ENCODE results near the gene CAMSAP3. TPM values are rescaled to one million over a fixed set of nuclear protein-coding genes. Genes with fewer than 3 reads are reported as not detected.

The CAMSAP3 gene
- total RNA-seq, 1 donor from 2014 or later = 7.0 TPM

DNA sequence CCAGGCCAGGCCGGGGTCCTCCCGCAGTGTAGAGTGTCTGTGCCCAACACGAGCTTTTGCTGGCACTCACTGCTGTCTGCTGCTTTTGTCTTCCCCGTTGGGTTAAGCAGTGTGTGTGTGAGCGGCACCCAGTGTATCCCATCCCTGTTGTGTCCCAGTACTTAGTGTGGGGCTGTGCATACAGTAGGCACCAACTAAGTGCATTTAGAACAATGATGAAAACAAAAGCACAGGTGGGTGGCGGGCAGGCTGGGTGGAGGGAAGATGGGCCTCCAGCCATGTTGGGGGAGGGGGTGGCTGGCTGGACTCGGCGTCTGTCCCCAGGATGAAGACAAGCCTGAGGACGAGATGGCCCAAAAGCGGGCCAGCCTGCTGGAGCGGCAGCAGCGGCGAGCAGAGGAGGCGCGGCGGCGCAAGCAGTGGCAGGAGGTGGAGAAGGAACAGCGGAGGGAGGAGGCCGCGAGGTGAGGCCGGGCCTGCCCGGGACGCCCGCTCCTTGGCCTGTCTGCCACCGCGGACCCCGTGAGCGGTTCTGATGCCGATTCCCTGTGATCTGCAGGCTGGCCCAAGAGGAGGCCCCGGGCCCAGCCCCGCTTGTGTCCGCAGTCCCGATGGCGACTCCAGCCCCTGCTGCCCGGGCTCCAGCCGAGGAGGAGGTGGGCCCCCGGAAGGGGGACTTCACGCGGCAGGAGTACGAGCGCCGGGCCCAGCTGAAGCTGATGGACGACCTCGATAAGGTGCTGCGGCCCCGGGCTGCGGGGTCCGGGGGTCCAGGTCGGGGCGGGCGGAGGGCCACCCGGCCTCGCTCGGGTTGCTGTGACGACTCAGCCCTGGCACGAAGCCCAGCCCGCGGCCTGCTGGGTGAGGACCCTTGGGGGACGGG, 19.4 kb downstream of the CAMSAP3 start:
- no peak for DNase-seq

DNA sequence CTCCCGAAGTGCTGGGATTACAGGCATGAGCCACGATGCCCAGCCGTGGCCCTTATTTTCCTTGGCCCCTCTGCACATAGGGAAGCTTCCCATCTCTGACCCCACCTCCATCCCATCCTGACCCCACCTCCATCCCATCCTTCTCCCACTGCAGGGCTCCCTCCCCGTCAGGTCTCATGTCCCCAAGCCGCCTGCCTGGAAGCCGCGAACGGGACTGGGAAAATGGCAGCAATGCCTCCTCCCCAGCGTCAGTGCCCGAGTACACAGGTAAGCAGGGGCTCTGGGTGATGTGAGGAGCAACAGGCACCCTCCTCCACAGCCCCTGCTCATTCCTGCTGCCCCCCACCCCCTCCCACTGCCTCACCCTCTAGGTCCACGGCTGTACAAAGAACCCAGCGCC, 21.5 kb downstream of the CAMSAP3 start:
- no peak for DNase-seq

DNA sequence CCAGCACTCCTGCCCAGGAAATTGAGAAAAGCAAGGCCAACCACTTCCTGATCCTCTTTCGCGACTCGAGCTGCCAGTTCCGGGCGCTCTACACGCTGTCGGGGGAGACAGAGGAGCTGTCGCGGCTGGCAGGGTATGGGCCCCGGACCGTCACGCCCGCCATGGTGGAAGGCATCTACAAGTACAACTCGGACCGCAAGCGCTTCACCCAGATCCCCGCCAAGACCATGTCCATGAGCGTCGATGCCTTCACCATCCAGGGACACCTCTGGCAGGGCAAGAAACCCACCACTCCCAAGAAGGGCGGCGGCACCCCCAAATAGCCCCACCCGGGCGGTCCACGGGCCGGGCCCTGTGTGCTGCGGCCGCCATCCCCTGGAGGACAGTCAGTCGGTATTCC, 22.1 kb downstream of the CAMSAP3 start:
- DNase-seq = no peak

DNA sequence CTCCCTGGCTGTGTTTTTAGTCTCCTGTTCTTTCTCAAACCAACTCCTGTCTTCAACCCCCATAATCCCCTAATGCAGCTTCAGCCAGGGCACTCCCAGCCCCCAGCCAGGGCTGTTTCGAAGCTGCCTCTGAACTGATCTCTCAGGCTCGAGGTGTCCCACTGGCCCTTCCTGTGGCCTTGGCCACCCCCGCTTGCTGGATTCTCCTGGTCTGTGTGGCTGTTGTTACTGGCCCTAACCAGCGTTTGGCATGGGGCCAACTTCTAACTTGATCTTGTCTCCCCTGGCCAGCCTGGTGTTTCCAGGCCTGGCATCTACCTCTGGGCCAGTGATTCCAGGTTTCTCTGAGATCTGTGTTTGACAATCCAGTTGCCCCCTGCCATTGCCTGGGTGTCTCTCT, 22.7 kb downstream of the CAMSAP3 start:
- peak; percentile 10 for DNase-seq

DNA sequence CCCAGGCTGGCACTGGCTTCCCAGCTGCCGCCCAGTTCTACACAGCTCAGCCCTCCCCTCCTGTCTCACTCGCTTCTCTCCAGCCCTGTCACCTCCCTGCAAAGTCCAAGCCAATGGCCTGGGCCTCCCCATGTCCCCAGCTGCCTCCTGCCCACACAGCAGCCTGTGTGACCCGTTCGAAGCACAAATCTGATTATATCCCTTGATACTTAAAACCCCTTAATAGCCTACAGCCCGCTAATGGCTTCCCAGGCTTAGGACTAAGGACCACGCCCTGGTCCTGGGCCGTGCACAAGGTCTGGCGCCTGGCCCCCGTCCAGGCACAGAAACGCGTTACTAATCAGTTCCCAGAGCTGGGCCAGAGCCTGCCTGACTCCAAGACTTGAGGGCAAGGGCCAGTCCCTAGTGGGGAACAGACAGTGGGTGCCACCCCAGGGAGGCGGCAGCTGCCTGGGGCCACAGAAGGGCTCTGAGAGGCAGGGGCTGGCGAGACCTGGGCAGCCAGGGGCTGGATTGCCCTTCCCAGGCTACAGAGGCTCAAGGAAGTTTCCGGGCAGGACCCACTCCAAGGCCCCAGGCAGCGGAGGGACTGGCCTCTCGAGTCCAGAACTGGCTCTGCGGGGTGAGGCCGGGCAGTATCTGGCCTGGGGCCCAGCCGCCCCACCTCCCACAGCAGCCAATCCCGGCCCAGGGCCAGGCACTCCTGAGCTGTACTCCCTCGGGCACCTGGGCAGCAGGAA, 23.3 kb downstream of the CAMSAP3 start:
- DNase-seq = peak; percentile 73

DNA sequence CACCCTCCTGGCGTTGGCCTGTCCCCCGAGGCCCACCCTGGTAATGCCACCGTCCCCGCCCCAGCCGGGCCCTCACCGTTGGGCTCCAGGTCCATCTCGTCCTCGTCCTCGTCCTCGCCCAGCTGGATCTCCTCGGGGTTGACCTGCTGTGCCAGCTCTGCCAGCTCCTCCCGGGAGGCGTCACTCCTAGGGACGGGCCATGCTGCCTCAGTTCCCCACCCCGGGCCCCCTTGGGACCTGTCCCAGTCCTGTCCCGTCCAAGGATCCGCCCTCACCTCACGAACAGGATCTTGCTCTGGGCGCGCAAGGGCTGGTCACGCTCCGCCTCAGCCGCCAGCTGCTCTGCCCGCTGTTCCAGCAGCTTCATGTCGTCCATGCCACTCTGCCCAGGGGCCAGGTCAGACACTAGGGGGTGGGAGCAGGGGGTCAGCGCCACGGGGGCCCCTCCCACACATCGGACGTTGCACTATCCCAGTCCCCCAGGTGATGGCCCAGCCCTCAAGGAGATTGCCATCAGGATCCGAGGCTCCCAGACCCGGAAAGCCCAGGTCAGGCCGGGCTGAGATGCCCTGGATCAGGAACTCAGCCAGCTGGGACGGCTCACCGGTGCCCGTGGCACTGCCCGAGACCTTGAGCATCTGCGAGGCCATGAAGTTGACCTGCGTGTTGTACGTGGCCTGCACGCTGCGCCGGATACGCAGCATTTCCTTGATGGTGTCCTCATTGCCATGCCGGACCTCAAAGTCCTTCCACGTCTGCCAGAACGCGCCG, 24.2 kb downstream of the CAMSAP3 start:
- no peak for DNase-seq

DNA sequence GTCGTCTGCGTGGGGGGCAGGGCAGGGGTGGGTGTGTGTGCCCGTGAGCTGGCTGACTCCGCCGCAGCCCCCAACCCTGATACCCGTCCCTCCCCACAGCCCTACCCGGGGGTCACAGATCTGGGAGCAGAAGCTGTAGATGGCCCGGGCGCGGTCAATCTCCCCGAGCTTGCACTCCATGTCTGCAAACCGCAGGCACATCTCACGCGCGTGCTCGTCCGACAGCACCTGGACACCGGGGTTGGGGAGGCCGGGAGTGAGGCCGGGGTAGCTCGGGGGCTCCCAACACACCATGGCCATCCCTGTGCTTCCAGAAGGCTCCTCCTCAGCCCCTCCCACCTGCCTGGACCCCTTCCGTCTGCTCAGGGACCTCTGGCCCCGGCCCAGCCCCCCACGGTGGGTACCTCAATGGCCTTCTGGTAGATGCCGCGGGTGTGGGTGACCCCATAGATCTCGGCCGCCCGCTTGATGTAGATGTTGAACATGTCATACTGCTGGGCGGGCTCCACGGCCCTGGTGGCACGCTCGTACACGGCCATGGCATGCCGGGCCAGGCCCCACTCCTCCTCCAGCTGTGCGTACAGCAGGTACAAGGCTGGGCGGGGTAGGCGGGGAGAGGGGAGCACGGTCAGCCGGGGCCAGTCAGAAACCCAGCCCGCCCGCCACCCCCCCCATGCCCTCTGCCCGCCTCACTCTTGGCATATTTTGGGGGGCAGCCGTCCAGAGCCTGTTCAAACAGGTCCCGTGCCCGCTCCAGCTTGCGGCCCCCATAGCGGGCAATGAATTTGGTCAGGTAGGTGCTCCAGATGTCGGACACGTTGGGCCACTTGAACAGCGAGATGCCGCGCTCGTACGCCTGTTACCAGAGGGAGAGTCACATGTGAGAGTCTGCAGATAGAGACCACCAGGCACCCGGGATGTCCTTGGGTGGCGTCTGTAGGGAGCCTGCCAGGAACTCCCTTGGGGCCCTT, 25.1 kb downstream of the CAMSAP3 start:
- no peak for DNase-seq

DNA sequence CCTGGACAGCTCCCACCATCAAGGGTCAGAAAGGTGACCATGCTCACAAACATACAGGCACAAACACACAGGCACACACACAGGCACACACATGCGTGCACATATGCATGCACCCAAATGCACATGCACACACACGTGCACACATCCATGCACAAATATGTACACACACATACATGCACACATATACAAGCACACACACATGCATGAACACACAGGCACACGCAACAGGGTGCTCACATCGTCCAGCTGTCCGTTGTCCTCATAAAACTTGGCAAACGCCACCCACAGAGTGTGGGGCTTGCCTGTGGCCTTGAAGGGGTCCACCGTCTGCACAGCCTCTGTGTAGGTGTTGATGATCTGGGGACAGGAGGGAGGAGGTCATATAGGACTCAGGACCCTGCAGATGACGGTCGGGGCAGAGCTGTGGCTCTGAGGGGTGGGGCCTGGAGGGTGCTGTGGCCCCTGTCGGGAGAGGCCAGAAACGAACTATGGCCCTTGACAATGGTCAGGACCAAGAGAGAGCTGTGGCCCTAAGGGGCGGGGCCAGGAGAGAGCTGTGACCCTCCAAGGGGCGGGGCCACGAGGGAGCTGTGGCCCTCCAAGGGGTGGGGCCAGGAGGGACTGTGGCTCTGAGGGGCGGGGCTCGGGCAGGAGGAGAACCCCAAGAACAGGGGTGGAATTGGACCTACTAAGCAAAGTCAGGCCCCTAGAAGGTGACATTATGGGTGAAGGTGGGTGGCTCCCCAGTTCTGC, 27.4 kb downstream of the CAMSAP3 start:
- no peak for DNase-seq

DNA sequence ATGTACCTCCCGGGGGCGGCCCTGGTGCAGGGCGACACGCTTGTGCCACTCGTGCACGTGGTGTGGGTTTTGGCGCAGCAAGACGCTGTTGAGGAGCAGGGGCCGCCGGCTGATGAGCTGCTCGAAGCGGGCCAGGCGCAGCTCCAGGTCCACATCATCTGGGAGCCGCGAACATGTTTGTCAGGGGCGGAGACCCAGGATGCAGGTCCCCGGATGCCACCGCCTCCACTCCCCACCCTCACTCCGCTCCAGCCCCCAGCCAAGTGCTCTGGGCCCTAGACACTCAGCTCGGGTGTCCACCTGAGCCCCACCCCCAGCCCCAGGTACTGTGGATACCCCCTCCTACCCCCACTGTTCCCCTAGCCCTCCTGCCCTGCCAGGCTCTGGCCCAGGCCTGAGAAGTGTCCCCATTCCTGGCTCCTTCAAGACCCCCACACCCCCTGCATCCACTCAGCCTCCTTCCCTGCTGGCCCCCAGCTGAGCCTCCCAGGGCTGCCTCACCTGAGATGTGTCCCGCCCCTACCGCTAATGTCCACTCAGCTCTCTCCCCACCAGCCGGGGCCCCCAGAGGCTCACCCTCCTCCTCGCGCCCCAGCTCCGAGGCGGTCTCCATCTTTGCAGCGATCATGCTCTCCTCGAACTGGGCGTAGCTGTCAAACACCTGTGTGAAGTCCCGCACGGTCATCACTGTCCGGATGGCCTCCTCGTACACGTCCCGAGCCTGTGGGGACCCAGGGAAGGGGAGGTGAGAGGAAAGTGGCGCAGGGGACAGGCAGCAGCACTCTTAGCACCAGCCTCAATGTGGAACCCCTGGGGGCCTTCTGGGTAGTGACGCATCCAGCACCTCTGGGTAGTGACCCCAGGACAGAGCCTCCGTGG, 28.3 kb downstream of the CAMSAP3 start:
- no peak for DNase-seq

DNA sequence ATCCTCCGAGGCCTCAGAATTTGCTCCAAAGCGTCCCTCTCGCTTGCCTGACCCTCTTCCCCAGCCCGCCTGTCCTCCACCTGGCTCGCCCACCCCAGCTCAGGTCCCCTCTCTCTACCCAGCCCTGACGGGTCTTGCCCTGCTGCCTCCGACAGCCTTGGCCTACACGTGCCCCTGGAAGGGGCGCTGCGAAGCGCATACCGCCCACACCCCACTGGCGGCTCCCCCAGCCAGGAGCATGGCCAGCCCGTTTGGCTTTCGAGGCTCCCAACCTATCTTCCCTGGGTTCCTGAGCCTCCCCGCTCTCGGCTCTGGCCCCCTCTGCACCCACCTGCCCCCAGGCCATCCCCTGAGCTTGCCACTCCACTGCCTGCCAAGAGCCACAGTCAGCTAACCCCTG, 29.1 kb downstream of the CAMSAP3 start:
- no peak for DNase-seq

DNA sequence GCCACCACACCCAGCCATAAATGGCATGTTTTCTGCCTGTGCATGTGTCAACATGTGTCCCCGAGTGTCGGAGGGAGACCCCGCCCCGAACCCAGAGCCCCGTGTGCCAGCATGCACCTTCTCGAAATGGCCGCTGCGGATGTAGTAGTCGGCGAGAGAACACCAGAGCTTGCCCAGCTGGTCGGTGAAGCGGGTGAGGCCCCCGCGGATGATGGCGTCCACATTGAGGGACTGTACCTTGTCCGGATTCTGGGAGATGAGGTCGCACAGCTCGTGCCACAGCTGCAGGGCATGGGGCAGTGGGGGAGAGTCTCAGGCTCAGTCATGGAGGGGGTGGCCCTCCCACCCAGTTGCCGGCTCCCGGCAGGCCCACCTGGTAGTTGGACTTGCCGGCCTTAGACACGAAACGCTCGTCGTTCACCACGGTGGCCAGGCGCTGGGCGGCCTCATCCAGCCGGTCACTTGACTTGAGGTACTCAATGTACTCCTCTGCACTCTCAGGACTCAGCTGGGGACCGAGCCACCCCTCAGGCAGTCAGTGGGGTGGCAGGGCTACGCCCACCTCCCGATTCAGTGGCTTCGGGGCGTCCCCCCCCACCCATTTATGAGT, 30.2 kb downstream of the CAMSAP3 start:
- no peak for DNase-seq

DNA sequence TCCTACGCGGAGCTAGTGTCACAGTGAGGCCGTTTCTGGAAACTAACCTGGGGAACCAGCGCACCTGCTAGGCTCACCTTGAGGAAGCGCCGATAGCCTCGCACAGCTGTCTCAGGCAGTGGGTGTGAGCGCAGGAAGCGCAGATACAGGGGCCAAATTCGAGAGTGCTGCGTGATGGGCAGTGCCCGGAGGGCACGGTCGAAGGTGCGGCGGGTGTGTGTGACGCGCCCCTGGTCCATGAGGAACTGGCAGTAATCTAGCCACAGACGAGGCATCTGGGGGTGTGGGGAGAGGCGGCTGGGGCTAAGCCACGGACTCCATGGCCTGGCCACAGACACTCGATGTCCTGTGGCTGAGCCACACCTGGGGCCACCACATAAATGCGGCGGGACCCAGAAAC, 31.5 kb downstream of the CAMSAP3 start:
- DNase-seq = no peak

DNA sequence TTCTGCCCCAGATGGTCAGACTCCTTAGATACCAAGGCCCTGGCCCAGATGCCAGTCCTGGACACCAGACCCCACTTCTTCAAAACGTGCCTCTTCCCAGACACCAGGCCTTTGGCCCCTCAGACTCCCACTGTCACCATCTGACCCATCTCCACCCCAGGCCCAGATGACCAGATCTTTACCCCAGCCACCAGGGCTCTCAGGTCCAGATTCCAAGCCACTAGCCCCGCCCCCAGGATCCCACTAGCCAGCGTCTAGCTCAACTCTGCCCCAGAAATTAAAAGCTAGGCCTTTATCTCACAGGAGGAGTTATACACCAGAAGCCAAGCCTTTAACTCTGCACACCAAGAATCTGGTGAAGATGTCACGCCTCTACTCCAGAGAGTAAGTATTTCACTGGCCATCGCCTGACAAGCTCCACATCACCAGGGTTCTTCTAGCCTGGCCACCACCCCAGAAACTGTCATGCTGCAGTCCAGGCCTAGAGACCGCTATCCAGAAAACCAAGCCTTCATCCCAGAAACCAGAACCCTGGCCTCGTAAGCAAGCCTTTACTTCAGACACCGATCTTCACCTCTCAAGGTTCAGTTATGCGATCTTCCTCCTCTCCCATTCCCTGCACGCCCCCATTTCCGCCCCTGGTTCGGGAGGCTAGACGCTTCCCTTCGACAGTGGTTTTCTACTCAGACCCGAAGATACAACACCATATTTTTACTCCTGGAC, 33.1 kb downstream of the CAMSAP3 start:
- DNase-seq = no peak

DNA sequence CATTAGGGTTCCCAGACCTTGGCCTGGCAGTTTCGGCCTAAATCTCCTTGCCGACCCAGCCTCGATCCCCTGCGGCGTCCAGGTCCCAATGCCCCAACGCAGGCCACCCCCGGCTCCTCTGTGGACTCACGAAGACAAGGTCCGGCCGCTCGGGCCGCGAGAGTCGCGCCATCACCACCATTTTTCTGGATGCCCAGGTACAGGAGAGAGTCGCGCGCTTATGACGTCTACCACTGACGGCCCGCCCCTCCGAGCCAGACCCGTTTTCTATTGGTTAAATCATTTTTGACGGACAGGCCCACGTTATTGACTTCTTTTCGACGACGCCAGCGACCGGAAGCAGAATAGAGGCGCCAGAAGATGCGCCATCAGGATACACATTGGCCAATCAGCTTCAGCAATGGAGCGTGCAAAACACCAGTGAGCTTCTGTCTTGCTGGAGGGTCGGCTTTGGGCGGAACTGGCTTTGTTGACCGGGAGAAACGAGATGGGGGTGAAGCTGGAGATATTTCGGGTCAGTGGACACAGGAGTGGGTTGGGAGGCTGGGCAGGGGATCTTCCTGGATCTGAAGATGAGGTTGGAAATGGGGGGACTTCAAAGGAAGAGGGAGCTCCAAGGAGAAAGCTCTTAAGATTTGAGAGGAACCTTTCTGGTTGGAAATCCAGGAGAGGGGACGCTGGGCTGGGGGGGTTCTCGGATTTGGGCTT, 33.8 kb downstream of the CAMSAP3 start, which contains the start of the genes PET100 and XAB2:
PET100 (plus strand) TSS at position 447 of the 708 bp plus-strand sequence; CDS start at position 488, 41 bp downstream.
XAB2 (minus strand) TSS at position 199 of the 708 bp plus-strand sequence; CDS start at position 181, 18 bp downstream.
- DNase-seq = peak; percentile 100

DNA sequence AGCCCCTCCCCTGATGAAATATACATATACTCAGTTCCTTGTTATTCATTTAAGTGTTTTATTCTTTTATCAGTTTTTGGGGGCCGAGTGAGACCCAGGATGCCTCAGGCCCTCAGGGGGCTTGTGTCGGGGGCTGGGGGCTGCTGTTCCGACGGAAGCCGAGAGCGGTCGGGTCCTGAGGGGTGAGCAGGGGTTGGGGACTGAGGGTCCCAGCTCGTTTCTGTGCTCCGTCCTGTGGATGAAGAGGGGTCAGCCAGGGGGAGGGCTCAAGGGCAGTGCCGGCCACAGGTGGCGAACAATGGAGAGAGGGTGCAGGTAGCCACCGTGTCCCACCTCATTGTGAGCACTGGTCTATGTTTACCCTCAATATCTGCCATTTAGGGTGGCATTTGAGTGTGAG, 35.9 kb downstream of the CAMSAP3 start:
- DNase-seq = no peak

DNA sequence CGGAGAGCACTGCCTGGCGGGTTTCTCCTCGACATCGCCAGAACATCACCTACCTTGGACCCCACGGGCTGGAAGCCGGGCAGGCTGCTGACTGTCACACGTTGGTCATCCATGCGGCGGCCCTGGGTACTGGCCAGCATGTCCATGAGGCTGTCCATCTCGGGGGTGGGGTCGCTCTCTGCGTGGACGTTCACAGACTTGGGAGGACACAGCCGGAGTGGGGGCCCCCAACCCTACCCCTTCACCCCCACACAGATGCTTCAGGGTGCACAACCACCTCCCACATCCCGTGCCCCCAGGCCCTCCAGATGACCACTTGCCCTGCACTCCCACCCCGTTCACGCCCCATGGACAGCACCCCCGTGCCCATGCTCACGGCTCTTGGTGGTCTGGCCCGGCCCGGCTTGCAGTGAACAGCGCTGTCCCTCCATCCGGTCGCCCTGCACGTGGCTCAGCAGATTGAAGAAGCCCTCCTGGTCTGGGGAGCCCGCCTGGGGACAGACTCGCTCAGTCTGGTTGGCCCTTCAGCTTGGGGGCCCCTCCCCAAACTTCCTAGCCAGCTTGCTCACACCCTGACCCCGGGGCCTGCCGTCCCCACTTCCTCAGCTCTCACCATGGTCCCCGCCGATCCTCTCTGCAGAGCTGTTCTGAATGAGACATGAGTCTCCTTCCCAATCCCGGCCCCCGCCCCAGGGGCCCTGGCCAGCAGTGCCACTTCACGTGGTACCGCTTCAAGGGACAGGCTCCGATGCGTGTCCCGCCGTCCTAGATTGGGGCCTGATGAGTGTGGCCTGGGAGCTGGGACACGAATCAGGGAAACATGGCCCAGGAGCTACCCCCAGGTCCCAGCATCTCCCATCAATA, 36.9 kb downstream of the CAMSAP3 start:
- no peak for DNase-seq

DNA sequence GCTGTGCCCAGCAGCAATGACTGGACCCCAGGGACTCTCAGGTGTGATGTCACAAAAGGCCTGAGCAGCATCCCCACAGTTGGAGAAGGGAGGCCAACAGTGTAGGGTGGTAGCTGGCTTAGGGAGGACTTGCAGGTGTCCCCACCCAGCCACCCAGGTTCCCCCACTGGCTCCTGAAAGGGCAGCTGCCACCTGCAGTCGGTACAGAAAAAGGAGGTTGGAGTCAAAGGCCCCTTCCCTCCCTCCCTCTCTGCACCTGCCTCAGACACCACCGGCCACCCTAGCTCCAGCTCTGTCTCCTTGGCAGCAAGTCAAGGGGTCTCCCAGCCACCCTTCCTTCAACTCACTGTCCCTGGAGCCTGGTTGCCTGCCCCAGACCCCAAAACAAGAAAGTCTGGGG, 38.0 kb downstream of the CAMSAP3 start, which contains the start of gene PCP2:
PCP2 (minus strand) TSS at position 22 of the 400 bp plus-strand sequence. CDS start 262 bp downstream, outside the sequence.
- no peak for DNase-seq
